B cell (primary cell): ENCODE measurements around the gene RBPJL. TPM values are rescaled to one million over a fixed set of nuclear protein-coding genes. Genes with fewer than 3 reads are reported as not detected.

Source experiments
- ATAC-seq: fragments of 200-7000 bp; cut with Tn5 transposase; one replicate; pipeline ENCODE4 v1.10.0; 2021; ENCODE audit warnings: low read depth, mild to moderate bottlenecking, moderate number of reproducible peaks, moderate library complexity
- CTCF ChIA-PET: fragments of 350-600 bp; sonication (Branson Sonifier 250); formaldehyde crosslinking; loops from one replicate; lab custom pipeline; 2021; ENCODE audit warnings: antibody characterized with exemption, inconsistent platforms; lab: Charles Lee
- POLR2A ChIA-PET: fragments of 350-600 bp; sonication (Branson Sonifier 250); formaldehyde crosslinking; loops from one replicate; lab custom pipeline; 2021; ENCODE audit warnings: antibody characterized with exemption; lab: Charles Lee
- DNase-seq: peaks from one replicate; pipeline ENCODE4 v3.0.0; 2013
- H2AFZ ChIP-seq: 2 replicates; pipeline ENCODE4 v1.6.1; 2012; ENCODE audit warnings: mild to moderate bottlenecking, low read depth, low read length; ENCODE audit not compliant: insufficient read depth, poor library complexity, severe bottlenecking
- H3K27ac ChIP-seq, 2 donors: 1 replicate in 1 of 2; 2 replicates in 1 of 2; pipeline ENCODE4 v1.5.1; 2012 to 2013; ENCODE audit warnings: low read length in 2 of 2, mild to moderate bottlenecking in 2 of 2, moderate library complexity in 1 of 2
- H3K27me3 ChIP-seq, 4 experiments: fragments of 200-600 bp in 1 of 4; sonication (generic) in 1 of 4; replicated peaks in 1 of 4; 1 replicate in 2 of 4; 2 replicates in 2 of 4; pipeline versions ENCODE4 v1.6.1 to v1.7.0; 2013 to 2016; ENCODE audit warnings: low read length in 3 of 4, mild to moderate bottlenecking in 2 of 4, mixed read lengths in 1 of 4, moderate library complexity in 1 of 4; ENCODE audit not compliant: insufficient read depth in 4 of 4, control insufficient read depth in 3 of 4; ENCODE audit errors: control extremely low read depth in 1 of 4
- H3K36me3 ChIP-seq, 2 experiments: replicated peaks in 1 of 2; 1 replicate in 1 of 2; 2 replicates in 1 of 2; pipeline versions ENCODE4 v1.6.1 to v1.7.1; 2013; ENCODE audit warnings: low read length in 1 of 2; ENCODE audit not compliant: insufficient read depth in 2 of 2, control insufficient read depth in 1 of 2; ENCODE audit errors: control extremely low read depth in 1 of 2, extremely low read depth in 1 of 2
- H3K4me1 ChIP-seq, 2 donors: fragments of 200-600 bp in 1 of 2; sonication (generic) in 1 of 2; 1 replicate in 1 of 2; 2 replicates in 1 of 2; pipeline versions ENCODE4 v1.5.1 to v1.6.1; 2013 to 2017; ENCODE audit warnings: low read length in 2 of 2; ENCODE audit not compliant: control insufficient read depth in 2 of 2, insufficient read depth in 2 of 2
- H3K4me2 ChIP-seq: replicated peaks from 2 replicates; pipeline ENCODE3; 2012; ENCODE audit warnings: mild to moderate bottlenecking, low read depth, low read length; ENCODE audit not compliant: poor library complexity, severe bottlenecking
- H3K4me3 ChIP-seq, 5 experiments: fragments of 200-600 bp in 1 of 5; sonication (generic) in 1 of 5; 1 replicate in 3 of 5; 2 replicates in 2 of 5; pipeline versions ENCODE4 v1.5.1 to v1.7.0; 2011 to 2016; ENCODE audit warnings: low read length in 4 of 5, mild to moderate bottlenecking in 4 of 5, low read depth in 2 of 5, control low read depth in 1 of 5, moderate library complexity in 1 of 5; ENCODE audit not compliant: insufficient read depth in 1 of 5; ENCODE audit errors: control extremely low read depth in 1 of 5, extremely low read depth in 1 of 5
- H3K79me2 ChIP-seq: fragments of 200-600 bp; sonication (generic); one replicate; pipeline ENCODE4 v1.6.0; 2016; ENCODE audit warnings: low read length; ENCODE audit not compliant: control insufficient read depth, insufficient read depth
- H3K9ac ChIP-seq: fragments of 200-600 bp; sonication (generic); 2 replicates; pipeline ENCODE4 v1.6.1; 2017; ENCODE audit warnings: mild to moderate bottlenecking, low read length, moderate library complexity
- H3K9me3 ChIP-seq, 3 donors: one replicate each; pipeline versions ENCODE4 v1.6.1 to v1.7.1; 2013; ENCODE audit warnings: low read length in 2 of 3; ENCODE audit not compliant: control insufficient read depth in 2 of 3, insufficient read depth in 1 of 3; ENCODE audit errors: control extremely low read depth in 1 of 3
- H4K20me1 ChIP-seq: 2 replicates; pipeline ENCODE4 v1.6.0; 2012; ENCODE audit warnings: mild to moderate bottlenecking, low read length; ENCODE audit not compliant: insufficient read depth, control insufficient read depth, poor library complexity, severe bottlenecking
- H3K27ac Mint-ChIP-seq: one replicate; pipeline ENCODE4 v1.8.0; 2021; ENCODE audit warnings: mixed read lengths
- H3K27me3 Mint-ChIP-seq: one replicate; pipeline ENCODE4 v1.8.0; 2021; ENCODE audit warnings: mixed read lengths
- H3K4me1 Mint-ChIP-seq: one replicate; pipeline ENCODE4 v1.8.0; 2021; ENCODE audit warnings: mixed read lengths
- H3K4me3 Mint-ChIP-seq: one replicate; pipeline ENCODE4 v1.8.0; 2021; ENCODE audit warnings: mixed read lengths
- H3K9me3 Mint-ChIP-seq: one replicate; pipeline ENCODE4 v1.8.0; 2022; ENCODE audit warnings: mixed read lengths; ENCODE audit not compliant: insufficient read depth
- CTCF ChIP-seq: fragments of 200-600 bp; IDR thresholded peaks from one replicate; pipeline ENCODE4 v1.8.0; 2022; ENCODE audit warnings: antibody characterized with exemption, mild to moderate bottlenecking
- EZH2 ChIP-seq: IDR thresholded peaks from 2 replicates; pipeline ENCODE4 v1.6.1; 2012; ENCODE audit warnings: borderline replicate concordance, low read depth, mild to moderate bottlenecking, moderate library complexity, low read length; ENCODE audit not compliant: insufficient read depth, poor library complexity, severe bottlenecking
- WGBS: methylation state at CpG from one replicate; pipeline ENCODE4 v1.1.5; 2013; ENCODE audit warnings: missing lambda C conversion rate; ENCODE audit not compliant: insufficient coverage; 5-methylcytosine and 5-hydroxymethylcytosine counted together
- intact Hi-C: fragments of 100-400 bp; cut with micrococcal nuclease; formaldehyde crosslinking; loops from one replicate; pipeline ENCODE4 v1.10.0; 2022
- polyA plus RNA-seq: library from polyadenylated mRNA; depleted of rRNA; stranded (reverse); fragments of >200 nt; gene quantifications from 2 replicates; pipeline ENCODE4 v1.2.3, GENCODE V29; 2012
- total RNA-seq, 2 donors: library from RNA; stranded (reverse); fragments of 120-200 nt in 1 of 2; gene quantifications; 1 replicate in 1 of 2; 2 replicates in 1 of 2; pipeline versions ENCODE4 v1.2.3 to v1.2.4, GENCODE V29; 2013 to 2022

RBPJL gene
- total and polyA plus RNA-seq, 2 donors (not counting 1 experiment from before 2014, with no cell fraction given): not detected

GRCh38 chr20:45293041-45294002 is 13.3 kb upstream of the RBPJL start:
- WGBS: 8% methylated on average over 77 of the region's 79 CpGs
- Histone ChIP-seq H4K20me1 (no peaks in the 10 kb centered on the region), H3K27ac (no peak overlapping the region), H3K4me1 (peaks cover 13 to 21% of the 10 kb centered on the region in 2 donors), H3K27me3 (peaks cover 0 to 42% (median 20%) of the 10 kb centered on the region in 4 experiments), H3K9ac (peak overlapping the region; percentile 67), H3K36me3 (no peaks in the 10 kb centered on the region), H3K4me3 (peak overlapping the region in 4 of 5 experiments; percentile 39 to 65 (median 60)), H2AFZ (peak overlapping the region; percentile 82), H3K4me2 (peak overlapping the region; percentile 89), H3K79me2 (no peaks in the 10 kb centered on the region), H3K9me3 (peaks cover 0 to 3% (median 2%) of the 10 kb centered on the region in 3 donors)
- no peaks in the 10 kb centered on the region for H3K9me3 Mint-ChIP-seq
- peak; percentile 85 for DNase-seq
- H3K4me3 Mint-ChIP-seq: peak overlapping the region; percentile 87
- H3K27me3 Mint-ChIP-seq: peaks cover 41% of the 10 kb centered on the region
- intact Hi-C loops: loop anchor here (1.0 to 10.0 kb wide), 3 partner anchors 26 to 609 kb away; no protein-coding TSS in a partner anchor
- peak; percentile 86 for ATAC-seq
- POLR2A ChIA-PET: no interaction called here
- H3K4me1 Mint-ChIP-seq: peaks cover 18% of the 10 kb centered on the region
- no peak overlapping the region for H3K27ac Mint-ChIP-seq
- TF ChIP-seq EZH2: no peak
- peak; percentile 96 for TF ChIP-seq CTCF
- CTCF ChIA-PET: interaction anchor here (0.6 to 6.2 kb wide), 48 partner anchors 9 to 608 kb away, joined by 3 to 52 read pairs (median 4); partner anchors contain the start of genes RBPJL and SYS1
